Upper lobe of right lung (tissue), 1 donor: ENCODE measurements around the gene HERPUD2. TPM values are rescaled to one million over a fixed set of nuclear protein-coding genes. Genes with fewer than 3 reads are reported as not detected.
"Not testable (repeated sequence)": the region's sequence is repeated elsewhere in the genome, so short reads cannot be mapped to it uniquely, and the experiment has no call there.

Source experiments
- ATAC-seq: fragments of 200-7000 bp; cut with Tn5 transposase; one replicate; pipeline ENCODE4 v1.9.1; 2020; ENCODE audit warnings: mild to moderate bottlenecking, moderate library complexity
- DNase-seq: peaks from one replicate; pipeline ENCODE4 v3.0.0-alpha.2; 2020
- H3K27ac ChIP-seq: fragments of 200-600 bp; one replicate; pipeline ENCODE4 v1.8.0; 2022
- H3K27me3 ChIP-seq: fragments of 200-600 bp; one replicate; pipeline ENCODE4 v1.8.0; 2022; ENCODE audit warnings: mild to moderate bottlenecking
- H3K36me3 ChIP-seq: fragments of 200-600 bp; one replicate; pipeline ENCODE4 v1.8.0; 2022
- H3K4me1 ChIP-seq: fragments of 200-600 bp; one replicate; pipeline ENCODE4 v1.8.0; 2022
- H3K4me3 ChIP-seq: fragments of 200-600 bp; one replicate; pipeline ENCODE4 v1.8.0; 2022; ENCODE audit warnings: mild to moderate bottlenecking
- H3K9me3 ChIP-seq: fragments of 200-600 bp; one replicate; pipeline ENCODE4 v1.8.0; 2022
- intact Hi-C: fragments of 100-400 bp; cut with DNase I; formaldehyde crosslinking; loops from one replicate; pipeline ENCODE4 v1.11.0; 2022
- total RNA-seq: library from RNA; stranded (reverse); fragmentation: NEBNext Ultra II Directional; extraction: Animal tissue kit (Norgen Biotek cat#: 25700); gene quantifications from one replicate; pipeline ENCODE4 v1.2.1, GENCODE V29; 2021
- TF ChIP-seq, protein P1 (sequence below): fragments of 200-600 bp; IDR thresholded peaks from one replicate; pipeline ENCODE4 v1.8.0; 2022; ENCODE audit warnings: antibody characterized with exemption
- donor health status: DM: no; HTN: yes; CAD: no; lungs with severe emphysema.

Gene HERPUD2
- total RNA-seq, 1 donor from 2014 or later = 32.6 TPM

DNA sequence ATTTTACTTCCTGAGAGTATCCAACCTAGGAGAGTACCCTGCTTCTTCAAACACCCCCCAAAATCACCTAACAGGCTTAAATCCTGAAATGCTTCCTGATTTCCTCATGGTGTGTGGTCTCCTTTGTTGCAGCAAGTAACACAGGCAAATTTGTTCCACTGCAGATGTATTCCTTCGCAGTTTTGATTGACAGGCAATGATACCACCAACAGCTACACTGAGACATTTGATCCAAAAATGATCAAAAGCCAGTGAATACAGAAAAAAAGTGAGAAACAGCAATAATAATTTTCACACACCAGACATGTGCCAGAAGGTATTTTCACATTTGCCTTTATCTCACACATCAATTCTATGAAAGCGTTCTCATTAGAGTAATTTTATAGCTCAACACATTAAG lies 95.9 kb downstream of the HERPUD2 start:
- Histone ChIP-seq H3K9me3 (no peaks in the 10 kb centered on the region), H3K4me3 (no peak overlapping the region), H3K36me3 (no peaks in the 10 kb centered on the region), H3K27me3 (no peaks in the 10 kb centered on the region), H3K4me1 (no peaks in the 10 kb centered on the region), H3K27ac (no peak overlapping the region)
- ATAC-seq = no peak
- TF ChIP-seq, protein P1, sequence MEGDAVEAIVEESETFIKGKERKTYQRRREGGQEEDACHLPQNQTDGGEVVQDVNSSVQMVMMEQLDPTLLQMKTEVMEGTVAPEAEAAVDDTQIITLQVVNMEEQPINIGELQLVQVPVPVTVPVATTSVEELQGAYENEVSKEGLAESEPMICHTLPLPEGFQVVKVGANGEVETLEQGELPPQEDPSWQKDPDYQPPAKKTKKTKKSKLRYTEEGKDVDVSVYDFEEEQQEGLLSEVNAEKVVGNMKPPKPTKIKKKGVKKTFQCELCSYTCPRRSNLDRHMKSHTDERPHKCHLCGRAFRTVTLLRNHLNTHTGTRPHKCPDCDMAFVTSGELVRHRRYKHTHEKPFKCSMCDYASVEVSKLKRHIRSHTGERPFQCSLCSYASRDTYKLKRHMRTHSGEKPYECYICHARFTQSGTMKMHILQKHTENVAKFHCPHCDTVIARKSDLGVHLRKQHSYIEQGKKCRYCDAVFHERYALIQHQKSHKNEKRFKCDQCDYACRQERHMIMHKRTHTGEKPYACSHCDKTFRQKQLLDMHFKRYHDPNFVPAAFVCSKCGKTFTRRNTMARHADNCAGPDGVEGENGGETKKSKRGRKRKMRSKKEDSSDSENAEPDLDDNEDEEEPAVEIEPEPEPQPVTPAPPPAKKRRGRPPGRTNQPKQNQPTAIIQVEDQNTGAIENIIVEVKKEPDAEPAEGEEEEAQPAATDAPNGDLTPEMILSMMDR = no peak
- no peak for DNase-seq
- intact Hi-C loops = no loop called here

DNA sequence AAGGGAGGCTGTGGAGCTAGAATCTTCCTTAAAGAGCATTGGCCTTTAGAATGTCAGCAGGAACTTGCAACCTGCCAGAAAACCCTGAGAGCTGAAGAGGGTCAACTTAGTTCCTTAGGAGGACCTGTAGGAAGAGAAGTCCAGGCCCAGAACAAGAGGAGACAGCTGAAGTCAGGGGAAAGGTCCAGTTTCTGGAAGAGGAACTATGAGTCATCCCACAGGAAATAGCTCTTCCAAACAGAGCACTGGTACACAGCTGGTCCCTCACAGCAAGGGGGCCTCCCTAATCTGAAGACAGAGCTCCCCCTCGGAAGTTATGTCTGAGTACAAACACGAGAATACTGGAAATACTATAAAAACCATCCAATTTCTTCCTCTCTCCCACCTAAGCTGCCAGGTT lies 98.9 kb downstream of the HERPUD2 start:
- Histone ChIP-seq H3K36me3 (no peaks in the 10 kb centered on the region), H3K27me3 (no peaks in the 10 kb centered on the region), H3K4me1 (no peaks in the 10 kb centered on the region), H3K9me3 (no peaks in the 10 kb centered on the region), H3K4me3 (no peak overlapping the region), H3K27ac (no peak overlapping the region)
- TF ChIP-seq, protein P1 = no peak
- ATAC-seq (peak; percentile 61), DNase-seq (no peak)
- intact Hi-C loops = no loop called here

DNA sequence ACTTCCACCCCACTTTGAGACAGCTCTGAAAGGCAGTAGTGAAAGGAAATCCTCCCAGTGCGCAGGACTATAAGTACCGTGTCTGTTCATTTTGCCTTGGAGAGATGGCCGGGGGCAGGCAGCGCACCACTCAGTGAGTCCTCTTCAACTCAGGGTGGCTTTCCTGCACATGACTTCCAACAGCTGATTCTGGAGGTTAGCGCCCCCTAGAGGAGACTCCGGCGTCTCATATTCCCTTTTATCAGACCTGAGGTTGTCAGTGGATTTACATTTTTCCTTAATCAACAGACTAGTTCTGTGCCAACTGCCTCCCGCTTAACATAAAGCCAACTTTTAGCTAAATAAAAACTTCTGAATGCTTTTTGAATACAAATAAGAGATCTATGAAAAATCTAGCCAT lies 101.0 kb downstream of the HERPUD2 start:
- TF ChIP-seq, protein P1 = peak; percentile 20
- H3K27me3 ChIP-seq = no peaks in the 10 kb centered on the region
- H3K9me3 ChIP-seq = no peaks in the 10 kb centered on the region
- no peak overlapping the region for H3K27ac ChIP-seq
- H3K4me3 ChIP-seq = no peak overlapping the region
- no peaks in the 10 kb centered on the region for H3K36me3 ChIP-seq
- no peak for DNase-seq
- intact Hi-C loops = no loop called here
- ATAC-seq = no peak
- no peaks in the 10 kb centered on the region for H3K4me1 ChIP-seq

DNA sequence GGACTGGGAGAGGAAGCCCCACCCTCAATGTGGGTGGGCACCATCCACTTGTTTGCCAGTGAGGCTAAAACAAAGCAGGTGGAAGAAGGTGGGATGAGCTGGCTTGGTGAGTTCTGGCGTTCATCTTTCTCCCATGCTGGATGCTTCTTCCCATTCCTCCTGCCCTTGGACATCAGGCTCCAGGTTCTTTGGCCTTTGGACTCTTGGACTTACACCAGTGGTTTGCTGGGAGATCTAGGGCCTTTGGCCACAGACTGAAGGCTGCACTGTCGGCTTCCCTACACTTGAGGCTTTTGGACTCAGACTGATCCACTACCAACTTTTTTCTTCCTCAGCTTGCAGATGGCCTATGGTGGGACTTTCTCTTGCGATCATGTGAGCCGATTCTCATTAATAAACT lies 106.3 kb downstream of the HERPUD2 start:
- TF ChIP-seq, protein P1 = no peak
- intact Hi-C loops = no loop called here

DNA sequence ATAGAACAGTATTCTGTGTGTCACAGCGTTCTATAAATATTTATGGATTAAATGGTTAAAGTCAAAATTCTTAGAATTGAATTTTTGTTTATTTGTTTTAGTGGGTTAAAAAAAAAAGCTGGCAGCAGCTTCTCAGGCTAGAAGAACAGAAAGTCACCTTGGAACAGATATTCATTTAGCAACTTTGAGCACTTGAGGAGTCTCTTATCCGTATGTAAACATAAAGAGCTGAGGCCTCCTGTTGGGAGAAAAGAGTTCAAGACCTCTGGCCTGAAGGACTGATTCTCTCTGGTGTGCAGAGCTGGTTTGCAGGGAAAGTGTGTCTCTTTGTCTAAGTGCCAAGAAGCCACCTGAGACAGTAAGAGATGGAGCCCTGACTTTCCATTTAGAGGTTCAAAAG lies 109.9 kb downstream of the HERPUD2 start:
- H3K9me3 ChIP-seq = no peaks in the 10 kb centered on the region
- H3K27ac ChIP-seq = no peak overlapping the region
- no peaks in the 10 kb centered on the region for H3K27me3 ChIP-seq
- ATAC-seq = no peak
- TF ChIP-seq, protein P1 = no peak
- no peaks in the 10 kb centered on the region for H3K4me1 ChIP-seq
- no peak for DNase-seq
- no peaks in the 10 kb centered on the region for H3K36me3 ChIP-seq
- intact Hi-C loops = no loop called here
- no peak overlapping the region for H3K4me3 ChIP-seq

More for the DNA sequence above, 106.3 kb downstream of the HERPUD2 start:
- ATAC-seq = no peak
- Histone ChIP-seq H3K27ac (no peak overlapping the region), H3K9me3 (no peaks in the 10 kb centered on the region), H3K27me3 (no peaks in the 10 kb centered on the region), H3K4me3 (no peak overlapping the region), H3K36me3 (no peaks in the 10 kb centered on the region), H3K4me1 (no peaks in the 10 kb centered on the region)
- DNase-seq = no peak

DNA sequence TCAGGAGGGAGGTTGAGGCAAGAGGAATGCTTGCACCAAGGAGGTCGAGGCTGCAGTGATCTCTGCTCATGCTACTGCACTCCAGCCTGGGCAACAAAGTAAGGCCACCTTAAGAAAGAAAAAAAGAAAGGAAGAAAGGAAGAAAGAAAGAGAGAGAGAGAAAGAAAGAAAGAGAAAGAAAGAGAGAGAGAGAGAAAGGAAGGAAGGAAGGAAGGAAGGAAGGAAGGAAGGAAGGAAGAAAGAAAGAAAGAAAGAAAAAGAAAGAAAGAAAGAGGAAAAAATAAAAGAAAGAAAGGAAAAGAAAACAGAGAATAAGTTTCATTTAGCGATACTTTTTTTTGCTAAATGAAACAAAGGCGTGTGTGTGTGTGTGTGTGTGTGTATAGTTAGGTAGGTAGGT lies 110.4 kb downstream of the HERPUD2 start:
- ATAC-seq, H3K4me3 ChIP-seq, H3K36me3 ChIP-seq, H3K27ac ChIP-seq, DNase-seq, intact Hi-C loops, H3K9me3 ChIP-seq, H3K4me1 ChIP-seq, H3K27me3 ChIP-seq: not testable (repeated sequence)

Other genes starting within 250 kb of the HERPUD2 start
- gene SEPTIN7, start 105.9 kb upstream of the HERPUD2 start, total RNA-seq = 202 TPM